CD4-positive, alpha-beta T cell treated with Interleukin-12 subunit alpha and Interleukin-12 subunit beta, for 1 hour (primary cell): Measurements from ENCODE around the gene XPO5.
"Not testable (repeated sequence)": the region's sequence is repeated elsewhere in the genome, so short reads cannot be mapped to it uniquely, and the experiment has no call there.

Experiments
- DNase-seq: peaks from one replicate; pipeline ENCODE4 v3.0.0-alpha.2; 2020

The XPO5 gene

GRCh38 chr6:43582911-43583310 is 7.1 kb upstream of the XPO5 start:
- DNase-seq = no peak

GRCh38 chr6:43579171-43579570 is 3.3 kb upstream of the XPO5 start:
- DNase-seq = no peak

- DNase-seq = no peak
Observed at GRCh38 chr6:43578748-43579147, 2.9 kb upstream of the XPO5 start.

GRCh38 chr6:43575105-43575771 is 600 bp downstream of the XPO5 start:
- no peak for DNase-seq

- no peak for DNase-seq
Observed at GRCh38 chr6:43572015-43572414, 3.8 kb downstream of the XPO5 start.

- no peak for DNase-seq
Observed at GRCh38 chr6:43570876-43571441, 4.9 kb downstream of the XPO5 start.

GRCh38 chr6:43559328-43559727 is 16.5 kb downstream of the XPO5 start:
- DNase-seq = no peak

GRCh38 chr6:43557620-43558019 is 18.2 kb downstream of the XPO5 start:
- not testable (repeated sequence) for DNase-seq

GRCh38 chr6:43547222-43547621 is 28.6 kb downstream of the XPO5 start:
- DNase-seq = no peak

- no peak for DNase-seq
Observed at GRCh38 chr6:43544461-43544860, 31.4 kb downstream of the XPO5 start.

GRCh38 chr6:43541774-43542471 is 33.9 kb downstream of the XPO5 start:
- DNase-seq = no peak

- DNase-seq = no peak
Observed at GRCh38 chr6:43540507-43540906, 35.3 kb downstream of the XPO5 start.

GRCh38 chr6:43539409-43539808 is 36.4 kb downstream of the XPO5 start:
- not testable (repeated sequence) for DNase-seq

GRCh38 chr6:43538986-43539385 is 36.9 kb downstream of the XPO5 start:
- not testable (repeated sequence) for DNase-seq

- DNase-seq = no peak
Observed at GRCh38 chr6:43532201-43532600, 43.6 kb downstream of the XPO5 start.

- no peak for DNase-seq
Observed at GRCh38 chr6:43524483-43524961, 51.3 kb downstream of the XPO5 start.

GRCh38 chr6:43523284-43523683 is 52.6 kb downstream of the XPO5 start:
- DNase-seq = no peak

- no peak for DNase-seq
Observed at GRCh38 chr6:43522547-43523261, 53.1 kb downstream of the XPO5 start.

GRCh38 chr6:43521836-43522235 is 54.0 kb downstream of the XPO5 start:
- DNase-seq = no peak

GRCh38 chr6:43520097-43520496 is 55.7 kb downstream of the XPO5 start:
- no peak for DNase-seq

GRCh38 chr6:43517505-43518357 is 58.1 kb downstream of the XPO5 start:
- no peak for DNase-seq

GRCh38 chr6:43516697-43517504 is 58.9 kb downstream of the XPO5 start, which contains the start of the genes POLR1C and YIPF3:
POLR1C (plus strand) TSS chr6:43517089; CDS start chr6:43517110, 21 bp downstream.
YIPF3 (minus strand) TSS chr6:43516926; CDS start chr6:43516807, 119 bp downstream.
- DNase-seq = peak; percentile 96
